Keratinocyte (primary cell): ENCODE results near the gene AMACR.

Experiments used
- CTCF ChIP-seq, 3 experiments: IDR thresholded peaks in 1 of 3; conservative IDR thresholded peaks in 1 of 3; optimal IDR thresholded peaks in 1 of 3; 2 replicates in 2 of 3; 3 replicates in 1 of 3; pipeline versions ENCODE3 to v1.5.1; 2011; ENCODE audit warnings: low read length in 3 of 3, mild to moderate bottlenecking in 3 of 3, moderate library complexity in 2 of 3, control low read depth in 1 of 3, inconsistent platforms in 1 of 3; ENCODE audit not compliant: insufficient read depth in 2 of 3; ENCODE audit errors: extremely low read depth in 1 of 3
- EZH2 ChIP-seq: IDR thresholded peaks from one replicate; pipeline ENCODE4 v1.6.1; 2012; ENCODE audit warnings: inconsistent platforms, mild to moderate bottlenecking, low read length, moderate library complexity

GRCh38 chr5:34035756-34036155 lies 27.9 kb upstream of the AMACR start:
- TF ChIP-seq CTCF (optimal IDR thresholded peaks at IDR 0.05 in 1 of 3, IDR thresholded peaks at IDR 0.05 in 1 of 3, conservative IDR thresholded peaks at IDR 0.05 in 1 of 3; ENCODE audit: extremely low read depth in 1 of 3, insufficient read depth in 2 of 3, low read length in 3 of 3) (no peak), EZH2 (no peak)
